Subcutaneous adipose tissue (tissue), 4 donors: Measurements from ENCODE around the gene PIEZO2. TPM values are rescaled to one million over a fixed set of nuclear protein-coding genes. Genes with fewer than 3 reads are reported as not detected.

Source experiments
- CTCF ChIP-seq: fragments of 450-650 bp; IDR thresholded peaks from one replicate; pipeline ENCODE4 v1.5.1; 2016; ENCODE audit warnings: low read depth, mild to moderate bottlenecking, control low read depth, antibody characterized with exemption, moderate library complexity
- total RNA-seq, 4 donors: library from RNA; depleted of rRNA; stranded (reverse); fragments of >200 nt; gene quantifications; one replicate each; pipeline ENCODE4 v1.1.0, GENCODE V29; 2016

PIEZO2 gene
- total RNA-seq, 4 donors from 2014 or later: 0.85 to 2.2 (median 1.1) TPM

DNA sequence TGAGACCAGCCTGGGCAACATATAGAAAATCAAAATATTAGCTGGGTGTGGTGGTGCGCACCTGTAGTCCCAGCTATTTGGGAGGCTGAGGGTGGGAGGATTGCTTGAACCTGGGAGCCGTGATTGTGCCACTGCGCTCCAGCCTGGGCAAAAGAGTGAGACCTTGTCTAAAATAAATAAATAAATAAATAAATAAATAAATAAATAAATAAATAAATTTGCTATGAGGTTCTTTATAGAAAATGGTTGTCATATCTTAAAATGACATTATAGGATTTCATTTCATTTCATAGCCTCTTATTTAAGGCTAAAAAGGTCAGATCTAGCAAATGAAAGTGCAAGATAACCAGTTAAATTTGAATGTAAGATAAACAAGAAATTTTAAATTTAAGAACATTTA, 430.6 kb downstream of the PIEZO2 start:
- TF ChIP-seq CTCF: no peak

DNA sequence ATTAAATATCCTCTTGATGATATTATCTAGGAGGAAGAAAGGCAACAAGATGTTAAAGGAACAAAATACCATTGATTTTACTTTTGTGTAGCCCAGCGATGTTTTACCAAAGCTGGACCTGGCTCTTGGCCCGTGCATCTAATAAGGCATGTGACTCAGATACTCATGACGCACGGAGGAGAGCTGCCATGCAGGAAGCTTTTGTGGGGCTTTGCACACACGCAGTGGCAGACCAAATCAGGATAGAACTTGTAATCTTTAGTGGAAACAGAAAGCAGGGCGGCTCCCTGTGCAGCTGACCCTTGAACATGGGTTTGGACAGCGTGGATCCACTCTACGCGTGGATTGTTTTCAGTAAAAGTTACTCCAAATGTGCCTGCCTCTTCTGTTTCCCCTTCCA, 433.6 kb downstream of the PIEZO2 start:
- TF ChIP-seq CTCF: no peak

- no peak for TF ChIP-seq CTCF
Measured at GRCh38 chr18:10713409-10713808, 436.0 kb downstream of the PIEZO2 start.

GRCh38 chr18:10707294-10707693, 442.1 kb downstream of the PIEZO2 start:
- TF ChIP-seq CTCF: no peak

DNA sequence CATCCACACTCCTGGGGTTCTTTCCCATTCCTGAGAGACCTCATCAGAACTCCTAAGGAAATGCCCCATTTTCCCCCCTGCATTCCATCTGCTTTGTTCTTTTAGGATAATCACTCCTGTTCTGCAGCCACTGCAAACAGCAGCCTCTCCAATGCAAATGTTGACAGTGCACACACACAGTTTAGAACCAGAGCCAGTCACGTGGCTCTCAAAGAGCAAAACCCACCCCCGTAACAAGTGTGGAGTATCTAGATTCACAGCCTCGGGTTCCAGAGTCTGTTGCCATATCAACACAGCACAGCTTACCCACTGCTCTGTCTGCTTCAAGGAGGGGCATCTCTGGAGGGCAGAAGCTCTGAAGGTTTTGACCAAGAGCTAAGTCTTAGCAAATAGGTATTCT, 443.6 kb downstream of the PIEZO2 start:
- no peak for TF ChIP-seq CTCF

GRCh38 chr18:10705291-10705690, 444.1 kb downstream of the PIEZO2 start:
- no peak for TF ChIP-seq CTCF

DNA sequence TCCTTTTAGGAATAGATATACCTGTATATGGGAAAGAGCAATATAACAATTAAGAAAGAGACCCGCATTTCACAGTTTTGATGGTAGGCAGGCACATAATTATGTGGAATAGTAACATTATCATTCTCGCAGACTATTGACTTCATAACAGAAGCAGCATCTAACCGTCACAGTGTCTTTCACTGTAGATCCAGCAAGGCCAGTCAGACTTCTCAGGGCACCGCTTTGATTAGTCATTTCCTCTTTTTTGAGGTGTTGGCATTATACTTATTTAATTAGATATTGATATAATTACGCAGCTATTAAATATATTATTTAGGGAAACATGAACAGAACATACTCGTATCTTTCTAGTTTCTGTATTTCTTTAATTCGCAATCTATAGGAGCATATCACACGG, 447.2 kb downstream of the PIEZO2 start:
- no peak for TF ChIP-seq CTCF
